ENCODE measurements around the gene TPGS1.

DNA sequence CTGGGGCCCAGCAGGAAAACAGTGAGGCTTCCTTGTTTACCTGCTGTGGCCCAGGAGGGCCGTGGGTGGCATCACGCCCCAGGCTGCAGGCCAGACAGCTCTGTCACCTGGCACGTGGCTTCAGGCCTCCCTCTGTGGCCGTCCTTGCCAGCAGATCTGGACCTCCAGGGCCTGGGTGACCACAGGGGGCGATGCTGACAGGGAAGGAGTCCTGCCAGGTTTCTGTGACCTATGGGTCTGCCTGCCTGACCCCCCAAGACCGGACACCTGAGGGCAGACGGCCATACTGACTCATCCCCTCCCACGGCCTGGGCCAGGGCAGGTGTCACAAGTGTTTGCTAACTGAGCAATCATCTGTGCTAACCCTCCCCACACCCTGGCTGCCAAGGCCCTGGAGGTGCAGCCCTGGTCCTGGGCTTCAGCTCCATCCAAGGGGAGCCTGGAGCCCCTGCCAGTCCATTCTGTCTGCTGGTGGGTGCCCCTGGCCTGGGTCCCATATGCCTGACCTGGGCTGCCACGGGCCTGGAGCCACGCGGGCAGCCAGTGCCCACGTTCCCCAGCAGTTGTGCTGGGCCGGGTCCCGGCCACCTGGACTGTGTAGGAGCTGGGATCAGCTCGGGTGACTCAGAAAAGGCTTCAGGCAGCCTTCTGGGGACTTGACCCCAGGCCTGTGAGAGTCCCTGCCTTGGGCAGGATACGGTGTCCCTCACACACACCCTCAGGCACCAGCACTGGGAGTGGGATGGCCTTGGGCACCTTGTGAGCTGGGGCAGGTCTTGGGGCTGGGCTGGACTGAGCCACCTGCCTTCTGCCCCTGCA, 27.9 kb downstream of the TPGS1 start:
- no peak for TF ChIP-seq TAF1 (IDR thresholded peaks at IDR 0.05; ENCODE audit: borderline replicate concordance, low read depth, low read length)
- TF ChIP-seq POLR2A (IDR thresholded peaks at IDR 0.05; ENCODE audit: low read depth, low read length): no peak
- TF ChIP-seq POLR2AphosphoS5 (IDR thresholded peaks at IDR 0.05; ENCODE audit: low read depth, low read length): no peak

Measured in GM12892 (cell line).